MM.1S (cell line): ENCODE data around the gene KIAA1217.

Experiments
- EZH2 ChIP-seq: fragments of 300-600 bp; sonication (generic); optimal IDR thresholded peaks from 2 replicates; pipeline ENCODE3; 2017; ENCODE audit warnings: low read depth, mild to moderate bottlenecking, antibody characterized with exemption, low read length, mixed read lengths
- EZH2phosphoT487 ChIP-seq: fragments of 300-600 bp; sonication (generic); IDR thresholded peaks from 2 replicates; pipeline ENCODE4 v1.6.1; 2018; ENCODE audit warnings: antibody characterized with exemption, low read length
- TF ChIP-seq, protein P1 (sequence below): fragments of 300-600 bp; sonication (generic); IDR thresholded peaks from 2 replicates; pipeline ENCODE4 v1.5.1; 2016; ENCODE audit warnings: antibody characterized with exemption, low read length, mixed read lengths

DNA sequence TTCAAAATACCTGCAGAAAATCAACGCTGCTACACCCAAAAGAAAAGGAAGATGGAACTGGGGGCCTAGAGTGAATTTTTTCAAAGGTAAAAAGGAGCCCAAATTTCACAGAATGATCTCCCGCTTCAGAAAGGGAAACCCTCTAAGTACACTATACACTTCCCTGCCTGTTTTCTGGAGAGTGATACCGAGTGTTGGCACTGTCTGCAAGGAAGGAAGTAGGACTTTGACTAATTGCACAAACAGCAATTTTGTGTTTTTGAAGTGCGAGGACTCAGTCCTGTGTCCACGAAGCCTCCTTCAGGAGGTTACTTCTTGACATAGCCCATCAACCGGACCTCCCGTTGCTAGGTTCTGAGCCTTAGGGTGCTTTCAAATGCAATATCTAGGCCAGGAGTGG is 106.3 kb downstream of the KIAA1217 start:
- TF ChIP-seq, protein P1, sequence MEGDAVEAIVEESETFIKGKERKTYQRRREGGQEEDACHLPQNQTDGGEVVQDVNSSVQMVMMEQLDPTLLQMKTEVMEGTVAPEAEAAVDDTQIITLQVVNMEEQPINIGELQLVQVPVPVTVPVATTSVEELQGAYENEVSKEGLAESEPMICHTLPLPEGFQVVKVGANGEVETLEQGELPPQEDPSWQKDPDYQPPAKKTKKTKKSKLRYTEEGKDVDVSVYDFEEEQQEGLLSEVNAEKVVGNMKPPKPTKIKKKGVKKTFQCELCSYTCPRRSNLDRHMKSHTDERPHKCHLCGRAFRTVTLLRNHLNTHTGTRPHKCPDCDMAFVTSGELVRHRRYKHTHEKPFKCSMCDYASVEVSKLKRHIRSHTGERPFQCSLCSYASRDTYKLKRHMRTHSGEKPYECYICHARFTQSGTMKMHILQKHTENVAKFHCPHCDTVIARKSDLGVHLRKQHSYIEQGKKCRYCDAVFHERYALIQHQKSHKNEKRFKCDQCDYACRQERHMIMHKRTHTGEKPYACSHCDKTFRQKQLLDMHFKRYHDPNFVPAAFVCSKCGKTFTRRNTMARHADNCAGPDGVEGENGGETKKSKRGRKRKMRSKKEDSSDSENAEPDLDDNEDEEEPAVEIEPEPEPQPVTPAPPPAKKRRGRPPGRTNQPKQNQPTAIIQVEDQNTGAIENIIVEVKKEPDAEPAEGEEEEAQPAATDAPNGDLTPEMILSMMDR: no peak
- TF ChIP-seq EZH2 (no peak), EZH2phosphoT487 (no peak)
